Muscle of arm (tissue), 14 donors: Measurements from ENCODE around the gene RNU2-1. TPM values are rescaled to one million over a fixed set of nuclear protein-coding genes. Genes with fewer than 3 reads are reported as not detected.
"Not testable (repeated sequence)": the region's sequence is repeated elsewhere in the genome, so short reads cannot be mapped to it uniquely, and the experiment has no call there.

ENCODE experiments used
- DNase-seq: peaks from one replicate; pipeline ENCODE4 v3.0.0-alpha.2; 2013
- long read RNA-seq, 11 donors: transcript quantifications; one replicate each; lab custom pipeline, GENCODE V29; 2026
- polyA plus RNA-seq, 12 donors: library from polyadenylated mRNA; unstranded; fragments of 120-200 nt; gene quantifications; one replicate each; pipeline ENCODE4 v1.2.1, GENCODE V29; 2013; ENCODE audit not compliant: insufficient read length in 12 of 12

Gene RNU2-1
- 1 to 10 TPM in 4 of 12 donors, not detected in 8; 1.3 to 2.6 (median 1.8) TPM for polyA plus RNA-seq
- long read RNA-seq, donor 1, partial matches to known transcripts, result 0 of 3 reads
- long read RNA-seq, donor 1, other reads (novel, unspliced or antisense), result 0 of 3 reads
- long read RNA-seq, donor 2, partial matches to known transcripts, result 0 of 1 reads
- long read RNA-seq, donor 2, other reads (novel, unspliced or antisense), result 0 of 1 reads
- long read RNA-seq, donor 3, result 0 reads
- long read RNA-seq, donor 4, partial matches to known transcripts, result 0 of 1 reads
- long read RNA-seq, donor 4, other reads (novel, unspliced or antisense), result 0 of 1 reads
- long read RNA-seq, donor 5, partial matches to known transcripts, result 0 of 4 reads
- long read RNA-seq, donor 5, other reads (novel, unspliced or antisense), result 0 of 4 reads
- long read RNA-seq, donor 6, partial matches to known transcripts, result 0 of 1 reads
- long read RNA-seq, donor 6, other reads (novel, unspliced or antisense), result 0 of 1 reads
- long read RNA-seq, donor 7, partial matches to known transcripts, result 0 of 2 reads
- long read RNA-seq, donor 7, other reads (novel, unspliced or antisense), result 0 of 2 reads
- long read RNA-seq, donor 8, partial matches to known transcripts, result 0 of 2 reads
- long read RNA-seq, donor 8, other reads (novel, unspliced or antisense), result 0 of 2 reads
- long read RNA-seq, donor 9, partial matches to known transcripts, result 0 of 2 reads
- long read RNA-seq, donor 9, other reads (novel, unspliced or antisense), result 0 of 2 reads
- long read RNA-seq, donor 10, partial matches to known transcripts, result 0 of 2 reads
- long read RNA-seq, donor 10, other reads (novel, unspliced or antisense), result 0 of 2 reads
- long read RNA-seq, donor 11, result 0 reads

DNA sequence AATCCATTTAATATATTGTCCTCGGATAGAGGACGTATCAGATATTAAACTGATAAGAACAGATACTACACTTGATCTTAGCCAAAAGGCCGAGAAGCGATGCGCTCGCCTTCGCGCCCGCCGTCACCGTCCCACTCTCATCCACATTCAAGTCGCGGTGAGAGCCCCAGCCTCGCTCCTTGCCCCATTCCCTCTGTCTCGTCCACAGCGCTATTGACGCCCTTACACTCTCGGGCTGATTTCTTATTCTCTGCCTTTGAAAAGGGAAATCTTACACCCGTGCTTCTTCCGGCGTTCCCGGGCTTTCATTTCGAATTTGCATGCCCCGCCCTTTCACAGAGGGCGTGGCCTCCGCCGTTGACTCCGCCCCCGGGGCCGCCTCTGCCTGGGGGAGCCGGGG is at the start of gene RNU2-1:
Gene RNU2-1, minus strand, starts transcription at position 101 of the 400 bp plus-strand sequence.
- DNase-seq, result not testable (repeated sequence)

DNA sequence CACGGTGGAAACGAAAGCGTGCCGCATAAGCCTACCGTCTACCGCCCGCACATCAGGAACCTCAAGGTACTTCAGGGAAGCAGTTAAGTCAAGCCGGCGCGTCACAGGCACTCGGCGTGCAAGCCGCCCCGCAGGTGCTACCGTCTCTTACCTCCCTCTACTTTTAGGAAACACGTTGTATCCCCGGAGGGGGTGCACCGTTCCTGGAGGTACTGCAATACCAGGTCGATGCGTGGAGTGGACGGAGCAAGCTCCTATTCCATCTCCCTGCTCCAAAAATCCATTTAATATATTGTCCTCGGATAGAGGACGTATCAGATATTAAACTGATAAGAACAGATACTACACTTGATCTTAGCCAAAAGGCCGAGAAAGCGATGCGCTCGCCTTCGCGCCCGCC is 39.1 kb upstream of the RNU2-1 start:
- DNase-seq, result not testable (repeated sequence)

DNA sequence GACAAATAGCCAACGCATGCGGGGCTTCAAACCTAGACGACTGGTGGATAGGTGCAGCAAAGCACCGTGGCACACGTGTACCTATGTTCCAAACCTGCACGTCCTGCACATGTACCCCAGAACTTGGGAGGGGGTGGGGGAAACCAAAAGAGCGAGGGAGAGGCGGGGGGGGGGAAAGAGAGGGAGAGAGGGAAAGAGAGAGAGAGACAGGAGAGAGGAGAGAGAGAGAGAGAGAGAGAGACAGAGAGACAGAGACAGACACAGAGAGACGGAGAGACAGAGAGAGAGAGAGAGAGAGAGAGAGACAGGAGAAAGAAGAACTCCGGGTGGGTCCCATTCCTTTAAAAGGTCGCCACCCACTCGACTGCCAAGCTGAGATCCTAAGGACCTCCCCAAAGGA is 38.7 kb upstream of the RNU2-1 start:
- not testable (repeated sequence) for DNase-seq

DNA sequence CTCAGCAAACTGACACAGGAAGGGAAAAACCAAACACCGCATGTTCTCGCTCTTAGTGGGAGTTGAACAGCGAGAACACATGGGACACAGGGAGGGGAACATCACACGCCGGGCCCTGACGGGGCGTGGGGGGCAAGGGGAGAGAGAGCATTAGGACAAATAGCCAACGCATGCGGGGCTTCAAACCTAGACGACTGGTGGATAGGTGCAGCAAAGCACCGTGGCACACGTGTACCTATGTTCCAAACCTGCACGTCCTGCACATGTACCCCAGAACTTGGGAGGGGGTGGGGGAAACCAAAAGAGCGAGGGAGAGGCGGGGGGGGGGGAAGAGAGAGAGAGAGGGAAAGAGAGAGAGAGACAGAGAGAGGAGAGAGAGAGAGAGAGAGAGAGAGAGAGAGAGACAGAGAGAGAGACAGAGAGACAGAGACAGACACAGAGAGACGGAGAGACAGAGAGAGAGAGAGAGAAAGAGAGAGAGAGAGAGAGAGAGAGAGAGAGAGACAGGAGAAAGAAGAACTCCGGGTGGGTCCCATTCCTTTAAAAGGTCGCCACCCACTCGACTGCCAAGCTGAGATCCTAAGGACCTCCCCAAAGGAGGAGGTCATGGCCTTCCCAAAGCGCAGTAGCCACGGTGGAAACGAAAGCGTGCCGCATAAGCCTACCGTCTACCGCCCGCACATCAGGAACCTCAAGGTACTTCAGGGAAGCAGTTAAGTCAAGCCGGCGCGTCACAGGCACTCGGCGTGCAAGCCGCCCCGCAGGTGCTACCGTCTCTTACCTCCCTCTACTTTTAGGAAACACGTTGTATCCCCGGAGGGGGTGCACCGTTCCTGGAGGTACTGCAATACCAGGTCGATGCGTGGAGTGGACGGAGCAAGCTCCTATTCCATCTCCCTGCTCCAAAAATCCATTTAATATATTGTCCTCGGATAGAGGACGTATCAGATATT is 37.1 kb upstream of the RNU2-1 start:
- DNase-seq, result not testable (repeated sequence)

DNA sequence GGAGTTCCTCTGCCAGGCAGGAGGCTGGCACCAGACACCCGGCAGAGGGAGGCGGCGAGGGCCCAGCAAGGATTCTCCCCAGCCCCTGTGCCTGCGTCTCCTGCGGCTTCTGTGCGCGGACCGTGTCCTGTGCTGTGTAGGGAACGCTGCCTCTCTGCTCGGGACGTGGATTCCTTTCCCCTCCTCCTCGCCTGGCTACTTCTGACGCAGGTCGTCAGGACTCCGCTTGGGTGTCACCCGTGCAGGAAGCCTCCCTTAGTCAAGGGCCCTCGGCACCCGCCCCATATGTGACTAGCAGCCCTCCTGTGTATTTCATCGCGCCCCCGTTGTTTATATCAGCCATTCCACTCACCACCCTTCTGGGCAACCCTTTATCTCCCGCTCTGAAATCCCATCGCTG is 12.7 kb upstream of the RNU2-1 start:
- DNase-seq, result not testable (repeated sequence)

DNA sequence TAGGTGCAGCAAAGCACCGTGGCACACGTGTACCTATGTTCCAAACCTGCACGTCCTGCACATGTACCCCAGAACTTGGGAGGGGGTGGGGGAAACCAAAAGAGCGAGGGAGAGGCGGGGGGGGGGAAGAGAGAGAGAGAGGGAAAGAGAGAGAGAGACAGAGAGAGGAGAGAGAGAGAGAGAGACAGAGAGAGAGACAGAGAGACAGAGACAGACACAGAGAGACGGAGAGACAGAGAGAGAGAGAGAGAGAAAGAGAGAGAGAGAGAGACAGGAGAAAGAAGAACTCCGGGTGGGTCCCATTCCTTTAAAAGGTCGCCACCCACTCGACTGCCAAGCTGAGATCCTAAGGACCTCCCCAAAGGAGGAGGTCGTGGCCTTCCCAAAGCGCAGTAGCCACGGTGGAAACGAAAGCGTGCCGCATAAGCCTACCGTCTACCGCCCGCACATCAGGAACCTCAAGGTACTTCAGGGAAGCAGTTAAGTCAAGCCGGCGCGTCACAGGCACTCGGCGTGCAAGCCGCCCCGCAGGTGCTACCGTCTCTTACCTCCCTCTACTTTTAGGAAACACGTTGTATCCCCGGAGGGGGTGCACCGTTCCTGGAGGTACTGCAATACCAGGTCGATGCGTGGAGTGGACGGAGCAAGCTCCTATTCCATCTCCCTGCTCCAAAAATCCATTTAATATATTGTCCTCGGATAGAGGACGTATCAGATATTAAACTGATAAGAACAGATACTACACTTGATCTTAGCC is 7.0 kb upstream of the RNU2-1 start:
- DNase-seq, result not testable (repeated sequence)

DNA sequence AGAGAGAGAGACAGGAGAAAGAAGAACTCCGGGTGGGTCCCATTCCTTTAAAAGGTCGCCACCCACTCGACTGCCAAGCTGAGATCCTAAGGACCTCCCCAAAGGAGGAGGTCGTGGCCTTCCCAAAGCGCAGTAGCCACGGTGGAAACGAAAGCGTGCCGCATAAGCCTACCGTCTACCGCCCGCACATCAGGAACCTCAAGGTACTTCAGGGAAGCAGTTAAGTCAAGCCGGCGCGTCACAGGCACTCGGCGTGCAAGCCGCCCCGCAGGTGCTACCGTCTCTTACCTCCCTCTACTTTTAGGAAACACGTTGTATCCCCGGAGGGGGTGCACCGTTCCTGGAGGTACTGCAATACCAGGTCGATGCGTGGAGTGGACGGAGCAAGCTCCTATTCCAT is 5.8 kb upstream of the RNU2-1 start:
- not testable (repeated sequence) for DNase-seq

DNA sequence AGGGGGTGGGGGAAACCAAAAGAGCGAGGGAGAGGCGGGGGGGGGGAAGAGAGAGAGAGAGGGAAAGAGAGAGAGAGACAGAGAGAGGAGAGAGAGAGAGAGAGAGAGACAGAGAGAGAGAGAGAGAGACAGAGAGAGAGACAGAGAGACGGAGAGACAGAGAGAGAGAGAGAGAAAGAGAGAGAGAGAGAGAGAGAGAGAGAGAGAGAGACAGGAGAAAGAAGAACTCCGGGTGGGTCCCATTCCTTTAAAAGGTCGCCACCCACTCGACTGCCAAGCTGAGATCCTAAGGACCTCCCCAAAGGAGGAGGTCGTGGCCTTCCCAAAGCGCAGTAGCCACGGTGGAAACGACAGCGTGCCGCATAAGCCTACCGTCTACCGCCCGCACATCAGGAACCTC is 514 bp downstream of the RNU2-1 start:
- DNase-seq, result not testable (repeated sequence)

DNA sequence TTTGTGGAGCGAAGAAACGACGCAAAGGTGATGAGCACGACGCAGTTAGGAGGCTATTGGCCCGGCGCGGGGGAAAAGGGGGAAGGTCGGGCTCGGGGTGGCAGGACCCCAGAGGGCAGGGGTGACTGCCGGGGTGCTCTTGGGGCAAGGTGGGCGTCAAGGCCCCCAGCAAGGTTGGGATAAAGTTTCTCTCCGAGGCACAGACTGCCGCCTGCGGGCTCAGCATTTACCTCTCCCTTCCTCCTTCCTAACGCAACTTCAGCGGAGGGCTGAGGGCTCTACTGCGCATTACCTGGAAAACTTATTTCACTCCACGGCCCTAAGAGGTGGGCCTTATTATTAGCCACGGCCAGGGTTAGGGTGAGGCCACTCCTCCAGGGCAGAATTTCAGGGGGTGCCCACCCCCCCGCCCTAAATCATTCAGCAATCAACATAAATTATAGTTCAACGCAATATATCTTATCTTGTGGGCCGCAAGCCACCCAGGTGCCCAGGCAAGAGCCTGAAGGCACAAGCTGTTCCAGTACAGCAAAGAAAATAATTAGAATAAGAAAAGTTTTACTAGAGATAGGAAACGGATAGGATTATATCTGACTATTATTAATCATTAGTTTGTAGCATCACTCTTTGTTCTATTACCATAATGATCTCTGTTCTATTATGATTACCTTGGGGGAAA is 1.6 kb downstream of the RNU2-1 start:
- DNase-seq, result not testable (repeated sequence)

DNA sequence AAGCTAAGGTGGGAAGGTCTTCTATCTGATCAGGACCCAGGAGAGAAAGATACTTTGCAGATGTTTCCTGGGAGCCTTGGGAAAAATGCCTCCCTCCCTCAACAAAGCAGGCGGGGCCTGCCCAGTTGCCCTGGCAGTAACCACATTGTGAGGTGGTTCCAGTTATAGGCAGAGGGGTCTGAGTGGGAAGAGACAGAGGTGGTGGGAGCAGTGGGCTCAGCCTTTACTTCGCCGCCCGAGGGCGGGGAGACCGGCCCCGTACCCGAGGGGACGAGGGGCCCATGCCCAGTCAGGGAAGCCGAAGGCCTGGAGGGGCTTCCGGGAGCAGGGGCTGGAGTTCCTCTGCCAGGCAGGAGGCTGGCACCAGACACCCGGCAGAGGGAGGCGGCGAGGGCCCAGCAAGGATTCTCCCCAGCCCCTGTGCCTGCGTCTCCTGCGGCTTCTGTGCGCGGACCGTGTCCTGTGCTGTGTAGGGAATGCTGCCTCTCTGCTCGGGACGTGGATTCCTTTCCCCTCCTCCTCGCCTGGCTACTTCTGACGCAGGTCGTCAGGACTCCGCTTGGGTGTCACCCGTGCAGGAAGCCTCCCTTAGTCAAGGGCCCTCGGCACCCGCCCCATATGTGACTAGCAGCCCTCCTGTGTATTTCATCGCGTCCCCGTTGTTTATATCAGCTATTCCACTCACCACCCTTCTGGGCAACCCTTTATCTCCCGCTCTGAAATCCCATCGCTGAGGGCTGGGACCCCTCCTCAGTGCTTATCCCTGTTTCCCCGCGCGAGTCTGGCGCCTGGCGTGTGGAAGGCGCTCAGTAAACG is 2.4 kb downstream of the RNU2-1 start:
- not testable (repeated sequence) for DNase-seq

DNA sequence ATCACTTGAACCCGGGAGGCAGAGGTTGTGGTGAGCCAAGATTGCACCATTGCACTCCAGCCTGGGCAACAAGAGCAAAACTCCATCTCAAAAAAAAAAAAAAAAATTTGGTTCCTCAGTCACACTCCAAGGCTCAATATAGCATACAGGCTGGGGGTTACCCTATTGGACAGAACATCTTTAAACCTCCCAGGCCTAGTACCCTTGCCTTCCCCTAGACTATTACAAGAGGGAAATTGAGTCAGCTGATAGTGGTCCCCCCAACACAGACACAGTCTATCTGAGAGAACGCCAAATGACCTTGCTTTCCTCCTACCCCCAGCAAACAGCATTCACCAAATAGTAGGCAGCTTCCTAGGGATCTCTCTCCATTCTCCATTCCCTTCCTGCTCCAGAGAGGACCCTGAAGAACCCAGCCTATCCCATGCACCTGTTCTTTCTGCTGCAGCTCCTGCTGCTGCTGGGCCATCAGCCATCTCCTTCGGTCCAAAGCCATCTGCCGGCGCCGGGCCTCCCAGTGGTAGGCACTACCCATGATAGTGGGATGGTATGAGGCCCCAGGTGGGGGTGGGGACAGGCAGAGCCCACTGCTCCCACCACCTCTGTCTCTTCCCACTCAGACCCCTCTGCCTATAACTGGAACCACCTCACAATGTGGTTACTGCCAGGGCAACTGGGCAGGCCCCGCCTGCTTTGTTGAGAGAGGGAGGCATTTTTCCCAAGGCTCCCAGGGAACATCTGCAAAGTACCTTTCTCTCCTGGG is 5.6 kb downstream of the RNU2-1 start, which contains the start of gene CCDC200:
Gene CCDC200, minus strand, starts transcription at position 604 of the 763 bp plus-strand sequence. Its CDS starts 69 bp downstream, at position 535.
- DNase-seq, result not testable (repeated sequence)

DNA sequence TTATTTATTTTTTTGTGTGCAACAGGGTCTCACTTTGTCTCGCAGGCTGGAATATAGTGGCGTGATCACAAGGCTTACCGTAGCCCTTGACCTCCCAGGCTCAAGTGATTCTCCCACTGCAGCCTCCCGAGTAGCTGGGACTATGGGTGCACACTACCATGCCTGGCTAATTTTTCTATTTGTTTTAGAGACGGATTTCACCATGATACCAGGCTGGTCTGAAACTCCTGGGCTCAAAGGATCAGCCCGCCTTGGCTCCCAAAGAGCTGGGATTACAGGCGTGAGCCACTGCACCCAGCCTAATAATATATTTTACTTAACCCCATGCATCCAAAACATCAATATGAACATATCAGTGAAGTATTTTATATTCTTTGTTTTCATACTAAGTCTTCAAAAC is 7.4 kb downstream of the RNU2-1 start:
- DNase-seq, result no peak

DNA sequence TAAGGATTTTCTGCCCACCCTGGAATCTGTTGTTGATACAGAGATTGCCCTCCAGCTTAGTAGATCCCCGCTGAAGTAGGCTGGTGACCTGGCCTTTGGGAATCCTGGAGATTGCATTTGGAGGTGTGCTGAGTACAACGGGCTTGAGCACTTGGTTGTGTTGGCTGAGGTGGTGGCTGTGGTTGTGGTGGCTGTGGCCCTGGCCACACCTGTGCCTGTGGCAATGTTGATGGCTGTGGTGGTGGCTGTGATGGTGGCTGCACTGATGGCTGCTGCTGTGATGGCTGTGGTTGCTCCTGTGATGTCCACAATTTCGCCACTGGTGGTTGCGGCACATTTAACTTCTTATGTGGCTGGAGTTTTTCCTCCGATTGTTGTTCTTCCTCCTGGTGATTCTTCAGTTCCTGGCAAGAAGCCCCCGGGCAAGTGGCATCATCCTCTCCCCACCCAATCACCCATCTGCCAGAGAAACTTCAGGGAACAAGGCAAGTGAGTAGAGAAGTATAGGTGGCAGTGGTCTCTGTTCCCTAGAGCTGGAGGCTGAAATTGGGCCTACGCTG is 9.6 kb downstream of the RNU2-1 start:
- DNase-seq, result no peak

DNA sequence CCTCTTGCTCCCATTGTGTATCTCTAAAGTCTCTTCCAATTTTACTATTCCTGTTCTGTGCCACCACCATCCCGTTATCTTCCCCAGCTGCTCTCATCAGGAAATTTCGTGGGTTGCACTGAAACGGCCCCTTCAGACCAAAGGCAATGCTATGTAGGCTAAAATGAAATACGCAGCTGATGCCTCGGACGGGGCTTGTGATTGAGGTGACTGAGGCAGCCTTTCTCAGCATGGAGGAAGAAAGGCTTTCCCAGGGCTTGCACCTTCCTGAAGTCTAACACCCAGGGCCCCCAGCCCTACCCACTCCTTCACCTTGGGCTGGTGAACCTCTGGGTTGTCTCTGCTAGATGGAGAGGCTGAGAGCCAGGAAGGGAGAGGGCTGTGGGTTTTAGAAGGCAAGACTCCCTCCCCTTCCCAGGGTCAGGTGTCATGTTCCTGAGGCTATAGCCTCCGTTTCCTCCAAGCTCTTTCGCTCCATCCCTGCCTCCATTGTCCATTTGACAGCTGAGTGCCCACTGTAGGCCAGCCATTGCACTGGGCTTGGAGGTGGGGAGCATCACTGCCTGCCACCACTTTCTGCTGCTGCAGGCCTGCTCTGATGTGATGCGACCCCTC is 13.2 kb downstream of the RNU2-1 start:
- no peak for DNase-seq

DNA sequence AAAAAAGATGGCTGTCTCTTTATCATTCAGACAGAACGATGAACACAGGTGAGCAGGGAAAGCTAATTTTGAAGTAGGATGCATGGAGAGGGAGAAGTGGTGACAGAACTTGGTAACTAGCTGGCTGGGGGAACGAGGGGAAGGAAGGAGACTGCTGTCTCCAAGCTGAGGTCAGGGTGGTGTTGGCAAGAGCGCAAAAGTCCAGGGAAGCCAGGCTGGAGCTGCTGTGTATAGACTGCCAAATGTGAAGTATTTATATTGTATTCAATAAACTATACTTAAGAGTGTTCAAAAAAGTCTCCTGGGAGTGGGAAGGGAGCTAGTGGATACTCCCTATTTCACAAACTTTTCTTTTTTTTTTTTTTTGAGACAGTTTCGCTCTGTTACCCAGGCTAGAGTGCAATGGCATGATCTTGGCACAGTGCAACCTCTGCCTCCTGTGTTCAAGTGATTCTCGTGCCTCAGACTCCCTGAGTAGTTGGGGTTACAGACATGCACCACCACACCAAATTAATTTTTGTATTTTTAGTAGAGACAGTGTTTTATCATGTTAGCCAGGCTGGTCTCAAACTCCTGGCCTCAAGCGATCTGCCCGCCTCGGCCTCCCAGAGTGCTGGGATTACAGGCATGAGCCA is 13.9 kb downstream of the RNU2-1 start:
- DNase-seq, result no peak

DNA sequence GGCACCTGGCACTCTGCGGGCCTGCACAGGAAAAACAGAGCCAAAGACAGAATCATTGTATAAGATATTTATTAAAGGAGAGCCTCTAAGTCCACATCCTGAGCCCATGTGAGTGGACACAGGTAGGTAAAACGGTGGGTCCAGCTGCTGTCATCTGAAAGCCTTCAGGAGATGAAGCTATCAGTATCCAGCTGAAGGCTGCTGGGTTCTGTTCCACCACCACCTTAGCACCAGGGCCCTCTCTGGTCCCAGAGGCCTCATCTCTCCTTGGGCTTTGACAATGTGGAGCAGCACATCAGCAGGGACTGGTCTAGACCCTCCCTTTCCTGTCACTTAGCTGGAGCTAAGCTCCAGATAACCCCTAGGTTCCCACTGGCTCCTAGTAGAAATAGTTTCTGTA is 14.8 kb downstream of the RNU2-1 start:
- no peak for DNase-seq

DNA sequence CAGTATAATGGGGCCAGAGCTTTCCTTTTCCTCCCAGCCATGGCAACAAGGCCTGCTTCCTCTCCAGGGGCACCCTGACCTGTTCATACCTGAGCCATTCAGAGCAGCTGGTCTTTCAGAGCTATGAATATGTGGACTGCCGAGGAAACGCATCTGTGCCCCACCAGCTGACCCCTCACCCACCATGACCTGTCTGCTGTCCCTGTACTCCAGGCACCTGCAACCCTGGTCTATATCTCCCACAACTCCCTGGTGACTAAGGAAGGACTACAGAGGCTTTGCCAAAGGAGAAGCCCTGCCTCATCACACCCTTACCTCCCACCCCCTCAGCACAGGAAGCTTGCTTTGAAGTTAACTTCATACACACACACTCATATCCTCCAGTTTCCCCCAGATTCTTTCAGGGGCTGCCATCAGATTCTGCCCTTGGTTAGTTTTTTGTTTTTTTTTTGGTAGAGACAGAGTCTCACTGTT is 16.1 kb downstream of the RNU2-1 start:
- no peak for DNase-seq
